NCI-H748 (cell line): ENCODE measurements around the gene SNX10.

Experiments
- DNase-seq: peaks from one replicate; lab custom pipeline; 2025; ENCODE audit not compliant: unreplicated experiment; lab: John Stamatoyannopoulos, UW

Gene SNX10

GRCh38 chr7:26295586-26295985, 3.9 kb downstream of the SNX10 start:
- no peak for DNase-seq

DNA sequence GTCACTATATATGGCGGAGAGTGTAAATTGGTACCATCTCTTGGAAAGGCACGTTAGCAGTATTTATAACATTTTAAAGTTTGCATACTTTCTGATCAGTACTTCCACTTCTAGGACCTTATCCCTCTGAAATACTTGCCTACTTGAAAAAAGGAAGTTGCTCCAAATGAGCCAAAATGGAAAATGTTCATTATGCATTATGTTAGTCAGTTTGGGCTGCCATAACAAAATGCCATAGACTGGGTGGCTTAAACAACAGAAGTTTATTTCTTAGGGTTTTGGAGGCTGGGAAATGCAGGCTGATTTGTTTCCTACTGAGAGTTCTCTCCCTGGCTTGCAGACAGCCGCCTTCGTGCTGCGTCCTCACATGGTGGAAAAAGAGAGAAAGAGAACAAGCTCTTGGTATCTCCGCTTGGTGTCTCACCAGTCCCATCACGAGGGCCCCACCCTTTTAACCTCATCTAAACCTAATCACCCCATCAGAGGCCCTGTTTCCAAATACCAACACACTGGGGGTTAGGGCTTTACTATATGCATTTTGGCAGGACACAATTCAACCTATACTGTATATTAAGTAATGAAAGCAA, 6.9 kb downstream of the SNX10 start:
- DNase-seq = no peak

- DNase-seq = no peak
Observed at GRCh38 chr7:26305090-26305868, 13.6 kb downstream of the SNX10 start.

DNA sequence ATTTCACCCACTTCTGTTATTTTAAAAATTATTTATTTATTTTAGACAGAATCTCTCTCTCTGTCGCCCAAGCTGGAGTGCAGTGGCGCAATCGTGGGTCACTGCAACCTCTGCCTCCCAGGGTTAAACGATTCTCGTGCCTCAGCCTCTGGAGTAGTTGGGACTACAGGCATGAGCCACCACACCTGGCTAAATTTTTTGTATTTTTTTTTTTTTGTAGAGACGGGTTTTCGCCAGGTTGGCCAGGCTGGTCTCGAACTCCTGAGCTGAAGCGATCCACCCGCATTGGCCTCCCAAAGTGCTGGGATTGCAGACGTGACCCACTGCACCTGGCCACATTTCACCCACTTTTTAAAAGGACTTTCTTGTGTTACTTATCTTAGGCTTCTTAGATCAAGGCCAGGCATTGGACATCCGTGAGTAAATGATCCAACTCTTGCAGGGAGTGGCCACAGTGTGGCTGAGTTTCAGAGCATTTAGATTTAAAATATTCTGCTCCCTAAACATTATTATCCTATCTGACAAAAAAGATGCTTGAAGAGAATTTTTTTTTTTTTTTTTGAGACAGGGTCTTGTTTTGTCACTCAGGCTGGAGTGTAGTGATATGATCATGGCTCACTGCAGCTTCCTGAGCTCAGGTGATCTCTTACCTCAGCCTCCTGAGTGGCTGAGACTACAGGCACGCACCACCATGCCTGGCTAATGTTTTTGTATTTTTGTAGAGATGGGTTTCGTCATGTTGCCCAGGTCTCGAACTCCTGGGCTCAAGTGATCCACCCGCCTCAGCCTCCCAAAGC, 14.4 kb downstream of the SNX10 start:
- DNase-seq = no peak

- no peak for DNase-seq
Observed at GRCh38 chr7:26306790-26307189, 15.1 kb downstream of the SNX10 start.

- no peak for DNase-seq
Observed at GRCh38 chr7:26307226-26307625, 15.6 kb downstream of the SNX10 start.

DNA sequence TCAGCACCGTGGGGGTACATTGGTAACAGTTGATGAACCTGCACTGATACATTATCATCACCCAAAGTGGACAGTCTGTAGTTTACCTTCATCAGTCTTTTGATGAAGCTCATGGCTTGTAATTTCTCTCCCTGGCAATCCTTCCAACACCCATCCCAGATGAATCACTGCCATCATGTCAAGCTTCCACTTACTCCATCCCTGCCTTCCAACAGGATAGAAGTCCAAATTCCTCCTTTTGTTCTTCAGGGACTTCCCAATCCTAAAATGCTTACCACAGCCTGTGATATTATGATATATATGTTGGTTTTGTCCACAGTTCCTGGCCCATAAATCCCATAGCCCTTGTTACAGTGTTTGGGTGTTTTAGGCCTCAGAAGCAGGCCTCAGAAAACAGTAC, 16.1 kb downstream of the SNX10 start:
- no peak for DNase-seq

- no peak for DNase-seq
Observed at GRCh38 chr7:26308551-26308950, 16.9 kb downstream of the SNX10 start.

DNA sequence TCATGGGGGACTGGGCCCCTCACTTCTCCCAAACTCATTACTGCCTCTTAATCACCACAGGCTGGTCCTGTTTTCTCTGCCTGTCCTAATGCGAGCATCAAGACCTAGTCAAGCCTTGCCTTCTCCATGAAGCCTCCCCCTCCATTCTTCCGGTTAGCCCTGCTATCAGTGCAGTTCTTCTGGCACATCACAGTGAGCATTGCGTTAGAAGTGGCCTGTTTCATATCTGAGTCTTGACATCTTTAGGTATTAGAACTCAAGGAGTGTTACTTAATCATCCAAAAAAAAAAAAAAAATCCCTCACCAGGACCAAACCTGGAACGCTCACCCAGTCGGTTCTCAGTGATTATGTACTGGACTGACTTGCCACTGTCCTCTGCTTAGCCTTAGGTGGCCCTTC, 17.4 kb downstream of the SNX10 start:
- DNase-seq = no peak

GRCh38 chr7:26311798-26312197, 20.1 kb downstream of the SNX10 start:
- DNase-seq = no peak

- DNase-seq = no peak
Observed at GRCh38 chr7:26317211-26317610, 25.5 kb downstream of the SNX10 start.

- DNase-seq = no peak
Observed at GRCh38 chr7:26318921-26319320, 27.3 kb downstream of the SNX10 start.

DNA sequence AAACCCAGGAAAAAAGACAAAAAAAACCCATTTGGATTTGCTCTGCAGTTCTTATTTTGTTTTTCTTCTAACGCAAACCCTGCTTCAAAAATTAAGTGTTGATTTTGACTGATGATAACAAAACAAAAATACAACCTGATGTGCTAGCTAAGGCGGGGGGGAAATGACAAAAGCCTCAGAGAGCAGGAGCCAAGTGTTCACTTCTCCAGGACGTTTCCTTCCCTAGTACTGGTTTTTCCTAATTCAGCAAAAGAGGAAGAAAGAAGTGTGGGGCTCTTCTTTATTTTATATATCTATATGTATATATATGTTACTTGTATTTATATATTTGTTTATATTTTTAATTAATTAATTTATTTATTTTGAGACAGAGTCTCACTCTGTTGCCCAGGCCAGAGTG, 28.0 kb downstream of the SNX10 start:
- no peak for DNase-seq

- DNase-seq = no peak
Observed at GRCh38 chr7:26320878-26321277, 29.2 kb downstream of the SNX10 start.

DNA sequence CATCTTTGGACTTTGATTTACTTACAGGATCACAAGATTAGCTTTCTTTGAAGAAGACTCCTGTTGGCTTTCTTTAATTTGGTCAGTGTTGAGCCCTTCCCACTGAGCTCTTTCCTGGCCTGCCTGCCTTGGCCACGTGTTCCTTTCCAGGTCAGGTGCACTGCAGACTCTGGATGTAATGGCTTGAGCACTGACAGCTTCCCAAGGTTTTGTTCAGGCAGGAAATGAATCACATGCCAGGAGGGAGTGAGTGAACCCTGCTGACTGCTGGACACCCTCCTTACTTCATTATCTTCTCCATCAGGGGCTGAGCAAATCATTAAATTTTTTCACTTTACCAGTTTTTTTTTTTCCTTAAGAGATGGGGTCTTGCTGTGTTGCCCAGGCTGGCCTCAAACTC, 29.8 kb downstream of the SNX10 start:
- no peak for DNase-seq

DNA sequence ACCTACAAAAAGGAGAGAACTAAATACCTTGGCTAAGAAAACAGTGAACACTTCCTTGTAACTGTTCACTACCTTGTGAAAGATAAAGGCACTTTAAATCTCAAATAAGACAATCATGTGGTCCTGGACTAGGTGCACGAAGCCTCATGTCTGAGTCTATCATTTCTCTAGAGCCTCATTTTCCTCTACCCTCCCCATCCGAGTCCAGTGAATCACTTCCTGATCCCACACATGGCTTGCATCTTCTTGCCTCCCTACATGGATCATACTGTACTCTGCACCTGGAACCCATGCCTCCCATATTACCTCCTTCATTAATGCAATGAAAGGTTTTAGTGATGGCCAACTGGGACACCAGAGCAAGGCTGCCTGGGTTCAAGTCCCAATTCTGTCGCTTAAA, 34.5 kb downstream of the SNX10 start:
- no peak for DNase-seq

GRCh38 chr7:26328498-26329390, 37.1 kb downstream of the SNX10 start:
- no peak for DNase-seq

GRCh38 chr7:26329520-26330255, 38.0 kb downstream of the SNX10 start:
- no peak for DNase-seq

GRCh38 chr7:26331113-26331512, 39.5 kb downstream of the SNX10 start:
- no peak for DNase-seq

DNA sequence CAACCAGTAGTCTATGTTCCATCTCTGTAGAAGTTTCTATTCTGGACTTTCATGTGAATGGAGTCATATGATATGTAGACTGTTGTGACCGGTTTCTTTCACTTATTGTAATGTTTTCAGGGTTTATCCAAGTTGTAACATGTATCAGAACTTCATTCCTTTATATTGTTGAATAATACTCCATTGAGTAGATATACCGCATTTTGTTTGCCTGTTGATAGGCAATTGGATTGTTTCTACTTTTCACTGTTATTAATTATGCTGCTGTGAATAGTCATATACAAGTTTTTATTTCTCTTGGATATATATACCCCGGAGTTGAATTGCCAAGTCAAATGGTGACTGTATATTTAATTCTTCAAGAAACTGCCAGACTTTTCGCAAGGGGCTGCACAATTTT, 40.1 kb downstream of the SNX10 start:
- no peak for DNase-seq
